ENCODE results near the gene ZMYND8.
"Not testable (repeated sequence)": the region's sequence is repeated elsewhere in the genome, so short reads cannot be mapped to it uniquely, and the experiment has no call there.

DNA sequence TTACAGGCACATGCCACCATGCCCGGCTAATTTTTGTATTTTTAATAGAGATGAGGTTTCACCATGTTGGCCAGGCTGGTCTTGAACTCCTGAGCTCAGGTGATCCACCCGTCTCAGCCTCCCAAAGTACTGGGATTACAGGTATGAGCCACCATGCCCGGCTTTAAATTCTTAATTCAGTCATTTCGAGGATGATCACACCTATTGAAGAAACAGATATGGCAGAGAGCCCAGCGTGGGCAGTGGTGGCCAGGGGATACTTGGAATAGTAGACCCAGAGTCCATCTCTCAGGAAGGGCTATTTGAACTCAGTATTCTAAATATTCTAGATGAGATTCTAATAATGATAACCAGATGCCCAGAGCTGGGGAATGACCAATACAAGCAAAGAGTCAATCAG lies 180.3 kb downstream of the ZMYND8 start:
- TF ChIP-seq CTCF, POLR2A (IDR thresholded peaks at IDR 0.05): not testable (repeated sequence)

All from heart left ventricle (tissue), 13 donors.